Brain microvascular endothelial cell (primary cell): ENCODE data around the gene LATS2.

Experiments
- DNase-seq: peaks from one replicate; pipeline ENCODE4 v3.0.0-alpha.2; 2020
- H3K27ac ChIP-seq: fragments of 250-450 bp; sonication (Bioruptor Pico); 2 replicates; pipeline ENCODE4 v1.5.1; 2020; ENCODE audit warnings: mild to moderate bottlenecking, moderate library complexity
- H3K27me3 ChIP-seq: fragments of 250-450 bp; sonication (Bioruptor Pico); replicated peaks from 2 replicates; pipeline ENCODE4 v1.5.1; 2020; ENCODE audit warnings: mild to moderate bottlenecking
- H3K36me3 ChIP-seq: fragments of 250-450 bp; sonication (Bioruptor Pico); replicated peaks from 2 replicates; pipeline ENCODE4 v1.5.1; 2020; ENCODE audit warnings: mild to moderate bottlenecking
- H3K4me3 ChIP-seq: 2 replicates; pipeline ENCODE4 v1.5.1; 2011; ENCODE audit warnings: low read depth, mild to moderate bottlenecking, control low read depth, low read length, moderate library complexity
- in situ Hi-C: cut with HindIII; loops from 2 replicates; pipeline ENCODE4 v1.10.0; 2017; ENCODE audit warnings: low sequenced_read_pairs, low pct_ligation_motif_present
- TF ChIP-seq, protein P1 (sequence below): IDR thresholded peaks from 2 replicates; pipeline ENCODE4 v1.5.1; 2011; ENCODE audit warnings: low read depth, mild to moderate bottlenecking, moderate library complexity, low read length, control low read depth, inconsistent platforms; ENCODE audit errors: missing control alignments

Gene LATS2

DNA sequence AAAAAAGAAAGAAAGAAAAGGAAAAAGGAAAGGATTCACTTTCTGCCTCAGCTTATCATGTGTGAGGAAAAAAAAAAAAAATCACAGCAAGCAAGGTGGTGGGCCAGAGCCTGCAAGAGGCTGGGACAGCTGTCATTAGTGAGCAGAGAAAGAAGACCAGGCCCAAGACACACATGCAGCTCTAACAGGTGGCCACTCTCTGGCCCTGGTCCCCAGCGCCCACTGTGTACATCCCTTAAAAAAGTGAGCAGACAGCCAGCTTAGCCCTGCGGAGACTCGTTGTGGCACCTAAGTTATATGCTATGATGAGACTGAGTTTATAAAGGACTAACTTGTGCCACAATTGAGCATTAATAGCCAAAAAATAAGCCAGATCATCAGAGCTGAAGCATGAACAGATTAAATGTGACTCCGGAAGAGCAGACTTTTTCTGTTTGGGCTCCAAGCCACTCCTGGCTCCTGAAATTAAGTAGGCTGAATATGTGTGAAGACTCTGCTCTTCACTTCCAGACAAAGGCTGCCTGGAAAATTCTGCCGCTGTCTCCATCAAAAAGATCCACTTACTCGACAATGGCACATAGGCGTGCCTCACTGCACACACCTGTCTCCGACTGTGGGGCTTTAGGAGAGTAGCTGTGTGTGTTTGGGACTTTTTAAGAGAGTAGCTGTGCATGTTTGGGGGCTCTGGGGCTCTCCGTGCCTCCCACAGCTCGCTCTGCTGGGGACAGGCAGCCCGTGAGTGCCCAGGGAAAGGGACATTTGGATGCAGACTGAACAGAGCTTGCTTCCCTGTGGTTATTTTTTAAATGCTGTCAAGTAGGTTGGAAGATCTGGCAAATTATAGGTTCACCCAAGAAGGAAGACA, 55.0 kb downstream of the LATS2 start:
- in situ Hi-C loops: no loop called here
- no peaks in the 10 kb centered on the region for H3K36me3 ChIP-seq

DNA sequence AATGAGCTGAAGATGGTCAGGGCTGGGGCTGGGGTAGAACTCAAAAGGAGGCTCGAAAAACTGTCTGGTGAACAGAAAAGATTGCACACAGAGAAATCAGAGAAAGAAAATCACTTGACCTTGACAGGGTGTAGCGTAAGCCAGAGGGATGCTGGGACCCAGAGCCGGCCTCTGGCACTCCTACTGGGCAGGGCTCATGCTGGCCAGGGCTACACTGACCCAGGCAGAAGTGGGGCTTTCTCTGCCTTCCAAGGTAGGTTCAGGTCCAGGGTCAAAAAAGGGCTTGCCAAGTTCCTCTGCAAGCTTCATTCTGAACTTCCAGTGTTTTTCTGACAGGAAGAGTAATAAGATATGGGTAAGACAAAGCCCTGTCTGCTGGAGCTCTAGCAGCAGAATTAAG, 56.2 kb downstream of the LATS2 start:
- no peaks in the 10 kb centered on the region for H3K27me3 ChIP-seq
- TF ChIP-seq, protein P1, sequence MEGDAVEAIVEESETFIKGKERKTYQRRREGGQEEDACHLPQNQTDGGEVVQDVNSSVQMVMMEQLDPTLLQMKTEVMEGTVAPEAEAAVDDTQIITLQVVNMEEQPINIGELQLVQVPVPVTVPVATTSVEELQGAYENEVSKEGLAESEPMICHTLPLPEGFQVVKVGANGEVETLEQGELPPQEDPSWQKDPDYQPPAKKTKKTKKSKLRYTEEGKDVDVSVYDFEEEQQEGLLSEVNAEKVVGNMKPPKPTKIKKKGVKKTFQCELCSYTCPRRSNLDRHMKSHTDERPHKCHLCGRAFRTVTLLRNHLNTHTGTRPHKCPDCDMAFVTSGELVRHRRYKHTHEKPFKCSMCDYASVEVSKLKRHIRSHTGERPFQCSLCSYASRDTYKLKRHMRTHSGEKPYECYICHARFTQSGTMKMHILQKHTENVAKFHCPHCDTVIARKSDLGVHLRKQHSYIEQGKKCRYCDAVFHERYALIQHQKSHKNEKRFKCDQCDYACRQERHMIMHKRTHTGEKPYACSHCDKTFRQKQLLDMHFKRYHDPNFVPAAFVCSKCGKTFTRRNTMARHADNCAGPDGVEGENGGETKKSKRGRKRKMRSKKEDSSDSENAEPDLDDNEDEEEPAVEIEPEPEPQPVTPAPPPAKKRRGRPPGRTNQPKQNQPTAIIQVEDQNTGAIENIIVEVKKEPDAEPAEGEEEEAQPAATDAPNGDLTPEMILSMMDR: no peak
- H3K36me3 ChIP-seq: no peaks in the 10 kb centered on the region
- H3K27ac ChIP-seq: no peak overlapping the region
- in situ Hi-C loops: no loop called here
- DNase-seq: no peak
- no peak overlapping the region for H3K4me3 ChIP-seq

More for the DNA sequence above, 55.0 kb downstream of the LATS2 start:
- TF ChIP-seq, protein P1: no peak
- Histone ChIP-seq H3K27ac (no peak overlapping the region), H3K27me3 (no peaks in the 10 kb centered on the region), H3K4me3 (no peak overlapping the region)
- no peak for DNase-seq

DNA sequence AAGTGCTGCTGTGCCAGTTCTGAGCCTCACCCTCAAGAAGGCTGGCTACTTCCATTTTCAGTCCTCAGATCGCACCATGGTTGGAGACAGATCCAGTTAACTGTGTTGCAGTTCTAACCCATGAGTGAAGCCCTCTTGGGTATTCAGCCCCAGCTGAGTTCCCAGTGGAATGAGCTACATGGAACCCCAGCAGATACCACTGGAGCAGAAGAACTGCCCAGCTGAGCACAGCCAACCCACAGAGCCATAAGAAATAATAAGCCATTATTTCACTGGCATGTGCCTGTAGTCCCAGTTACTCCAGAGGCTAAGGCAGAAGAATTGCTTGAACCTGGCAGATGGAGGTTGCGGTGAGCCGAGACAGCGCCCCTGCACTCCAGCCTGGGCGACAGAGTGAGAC, 59.9 kb downstream of the LATS2 start:
- TF ChIP-seq, protein P1: no peak
- no peaks in the 10 kb centered on the region for H3K36me3 ChIP-seq
- in situ Hi-C loops: no loop called here
- no peaks in the 10 kb centered on the region for H3K27me3 ChIP-seq
- DNase-seq: no peak
- H3K27ac ChIP-seq: no peak overlapping the region
- no peak overlapping the region for H3K4me3 ChIP-seq

DNA sequence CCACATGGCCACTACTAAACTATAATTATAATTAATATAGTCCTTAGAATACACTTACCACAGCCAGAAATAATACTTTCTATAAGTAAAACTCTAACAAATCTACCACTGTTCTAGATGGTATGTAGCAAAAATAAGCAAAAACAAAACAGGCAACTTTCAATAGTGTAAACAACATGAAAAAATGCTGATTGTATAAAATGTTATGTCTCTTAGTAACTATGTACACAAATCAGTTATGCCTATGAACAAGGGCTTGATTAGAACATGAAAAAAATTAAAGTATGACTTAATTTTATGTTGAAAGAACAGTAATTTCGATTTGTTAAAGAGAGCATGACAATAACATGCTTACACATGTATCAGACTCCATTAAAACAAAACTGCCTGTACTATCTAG, 60.7 kb downstream of the LATS2 start:
- Histone ChIP-seq H3K27ac (no peak overlapping the region), H3K27me3 (no peaks in the 10 kb centered on the region), H3K36me3 (no peaks in the 10 kb centered on the region), H3K4me3 (no peak overlapping the region)
- TF ChIP-seq, protein P1: no peak
- in situ Hi-C loops: no loop called here
- DNase-seq: no peak

DNA sequence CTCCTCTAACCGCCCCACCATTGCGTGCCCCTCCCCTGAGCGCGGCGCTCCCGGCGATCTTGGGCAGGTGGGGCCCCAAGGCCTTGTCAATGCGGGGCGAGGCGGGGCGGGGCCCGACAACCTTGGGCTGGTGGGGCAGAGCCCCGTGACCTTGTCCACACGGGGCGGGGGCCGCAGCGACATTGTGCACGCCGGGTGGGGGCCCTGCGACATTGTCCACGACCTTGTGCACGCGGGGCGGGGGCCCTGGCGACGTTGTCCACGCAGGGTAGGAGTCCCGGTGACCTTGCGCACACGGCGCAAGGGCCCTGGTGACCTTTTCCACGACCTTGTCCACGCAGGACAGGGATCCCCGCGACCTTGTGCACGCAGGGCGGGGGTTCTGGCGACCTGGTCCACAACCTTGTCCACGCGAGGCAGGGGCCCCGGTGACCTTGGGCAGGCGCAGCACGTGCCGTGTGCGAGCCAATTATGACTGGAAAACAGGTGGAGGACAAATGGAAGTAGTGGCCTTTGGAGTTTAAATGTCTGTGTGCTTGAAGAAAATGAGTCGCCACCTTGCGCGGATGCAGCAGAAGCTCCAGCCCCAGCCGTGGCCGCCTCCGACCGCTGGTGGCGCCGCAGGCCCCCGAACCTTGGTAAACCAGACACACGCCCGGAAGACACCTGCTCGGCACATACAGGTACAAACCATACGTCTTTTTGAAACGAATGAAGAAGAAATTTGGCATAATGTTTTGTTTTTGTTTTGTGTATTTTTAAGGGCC, 62.6 kb downstream of the LATS2 start:
- no peaks in the 10 kb centered on the region for H3K27me3 ChIP-seq
- no peak overlapping the region for H3K4me3 ChIP-seq
- no peak for DNase-seq
- TF ChIP-seq, protein P1: no peak
- no peak overlapping the region for H3K27ac ChIP-seq
- no peaks in the 10 kb centered on the region for H3K36me3 ChIP-seq
- in situ Hi-C loops: no loop called here
